HG03196 (cell line): Measurements from ENCODE around the gene DGKD.
"Not testable (repeated sequence)": the region's sequence is repeated elsewhere in the genome, so short reads cannot be mapped to it uniquely, and the experiment has no call there.

Experiments
- ATAC-seq: cut with Tn5 transposase; IDR thresholded peaks from one replicate; pipeline ENCODE4 v1.9.1; 2021; ENCODE audit not compliant: unreplicated experiment

DGKD gene

GRCh38 chr2:233384015-233384414 lies 29.7 kb downstream of the DGKD start:
- ATAC-seq: no peak

- no peak for ATAC-seq
These were observed 30.7 kb downstream of the DGKD start for GRCh38 chr2:233384811-233385488.

- ATAC-seq: peak; percentile 53
These were observed 31.3 kb downstream of the DGKD start for GRCh38 chr2:233385489-233386044.

GRCh38 chr2:233386382-233387041 lies 32.2 kb downstream of the DGKD start:
- ATAC-seq: no peak

- ATAC-seq: no peak
These were observed 32.9 kb downstream of the DGKD start for GRCh38 chr2:233387225-233387624.

GRCh38 chr2:233387667-233388528 lies 33.6 kb downstream of the DGKD start:
- ATAC-seq: no peak

GRCh38 chr2:233389601-233390125 lies 35.4 kb downstream of the DGKD start:
- ATAC-seq: no peak

GRCh38 chr2:233395687-233396086 lies 41.4 kb downstream of the DGKD start:
- ATAC-seq: no peak

GRCh38 chr2:233396726-233397665 lies 42.7 kb downstream of the DGKD start:
- ATAC-seq: not testable (repeated sequence)

GRCh38 chr2:233399306-233400225 lies 45.3 kb downstream of the DGKD start:
- ATAC-seq: no peak

- no peak for ATAC-seq
These were observed 46.0 kb downstream of the DGKD start for GRCh38 chr2:233400341-233400740.

GRCh38 chr2:233400961-233401360 lies 46.7 kb downstream of the DGKD start:
- no peak for ATAC-seq

GRCh38 chr2:233402346-233402745 lies 48.1 kb downstream of the DGKD start:
- ATAC-seq: no peak

- ATAC-seq: no peak
These were observed 48.5 kb downstream of the DGKD start for GRCh38 chr2:233402789-233403188.

GRCh38 chr2:233404222-233404621 lies 49.9 kb downstream of the DGKD start:
- ATAC-seq: no peak

GRCh38 chr2:233406865-233407264 lies 52.6 kb downstream of the DGKD start:
- no peak for ATAC-seq

- no peak for ATAC-seq
These were observed 53.5 kb downstream of the DGKD start for GRCh38 chr2:233407771-233408181.

GRCh38 chr2:233408366-233409285 lies 54.3 kb downstream of the DGKD start:
- no peak for ATAC-seq
